HG03457 (cell line): ENCODE results near the gene SLC35G2.
"Not testable (repeated sequence)": the region's sequence is repeated elsewhere in the genome, so short reads cannot be mapped to it uniquely, and the experiment has no call there.

Experiments
- ATAC-seq: cut with Tn5 transposase; IDR thresholded peaks from one replicate; pipeline ENCODE4 v1.9.1; 2021; ENCODE audit warnings: moderate number of reproducible peaks; ENCODE audit not compliant: unreplicated experiment

SLC35G2 gene

GRCh38 chr3:136885357-136886213, 66.7 kb downstream of the SLC35G2 start:
- ATAC-seq = no peak

GRCh38 chr3:136889947-136890346, 71.0 kb downstream of the SLC35G2 start:
- ATAC-seq = no peak

- no peak for ATAC-seq
Observed at GRCh38 chr3:136891934-136892855, 73.3 kb downstream of the SLC35G2 start.

GRCh38 chr3:136893848-136894443, 75.0 kb downstream of the SLC35G2 start:
- no peak for ATAC-seq

- ATAC-seq = not testable (repeated sequence)
Observed at GRCh38 chr3:136897171-136897570, 78.2 kb downstream of the SLC35G2 start.

GRCh38 chr3:136898549-136898948, 79.6 kb downstream of the SLC35G2 start:
- no peak for ATAC-seq

- no peak for ATAC-seq
Observed at GRCh38 chr3:136898954-136899353, 80.0 kb downstream of the SLC35G2 start.

- ATAC-seq = no peak
Observed at GRCh38 chr3:136899622-136900158, 80.8 kb downstream of the SLC35G2 start.

- not testable (repeated sequence) for ATAC-seq
Observed at GRCh38 chr3:136900694-136901093, 81.8 kb downstream of the SLC35G2 start.

GRCh38 chr3:136901391-136901790, 82.5 kb downstream of the SLC35G2 start:
- ATAC-seq = no peak

GRCh38 chr3:136902530-136902929, 83.6 kb downstream of the SLC35G2 start:
- ATAC-seq = not testable (repeated sequence)

GRCh38 chr3:136903899-136904298, 85.0 kb downstream of the SLC35G2 start:
- ATAC-seq = no peak

GRCh38 chr3:136904746-136905145, 85.8 kb downstream of the SLC35G2 start:
- ATAC-seq = no peak
